Inferior parietal cortex (tissue), 1 donor: ENCODE results near the gene PLEKHA5.
"Not testable (repeated sequence)": the region's sequence is repeated elsewhere in the genome, so short reads cannot be mapped to it uniquely, and the experiment has no call there.

ENCODE experiments used
- DNase-seq: peaks from one replicate; pipeline ENCODE4 v3.0.0-alpha.2; 2016; ENCODE audit errors: extremely low spot score

The PLEKHA5 gene

GRCh38 chr12:19278407-19278806 lies 148.9 kb downstream of the PLEKHA5 start:
- DNase-seq, result no peak

GRCh38 chr12:19282133-19282699 lies 152.7 kb downstream of the PLEKHA5 start:
- no peak for DNase-seq

DNA sequence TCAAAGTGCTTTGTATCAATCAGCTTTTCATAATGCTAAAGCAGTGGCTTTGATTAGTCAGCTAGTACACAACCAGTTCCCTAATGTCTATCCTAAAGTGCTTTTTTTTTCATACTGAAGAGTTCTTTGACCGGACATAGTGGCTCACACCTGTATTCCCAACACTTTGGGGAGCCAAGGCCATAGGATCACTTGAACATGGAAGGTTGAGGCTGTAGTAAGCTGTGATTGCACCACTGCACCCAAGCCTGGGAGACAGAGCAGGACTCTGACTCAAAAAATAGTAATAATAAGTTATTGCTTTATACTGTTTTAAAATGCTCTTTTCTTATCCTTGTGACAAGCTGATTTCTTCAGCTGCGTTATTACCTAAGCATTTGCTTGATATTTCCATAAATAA lies 155.1 kb downstream of the PLEKHA5 start:
- DNase-seq, result no peak

DNA sequence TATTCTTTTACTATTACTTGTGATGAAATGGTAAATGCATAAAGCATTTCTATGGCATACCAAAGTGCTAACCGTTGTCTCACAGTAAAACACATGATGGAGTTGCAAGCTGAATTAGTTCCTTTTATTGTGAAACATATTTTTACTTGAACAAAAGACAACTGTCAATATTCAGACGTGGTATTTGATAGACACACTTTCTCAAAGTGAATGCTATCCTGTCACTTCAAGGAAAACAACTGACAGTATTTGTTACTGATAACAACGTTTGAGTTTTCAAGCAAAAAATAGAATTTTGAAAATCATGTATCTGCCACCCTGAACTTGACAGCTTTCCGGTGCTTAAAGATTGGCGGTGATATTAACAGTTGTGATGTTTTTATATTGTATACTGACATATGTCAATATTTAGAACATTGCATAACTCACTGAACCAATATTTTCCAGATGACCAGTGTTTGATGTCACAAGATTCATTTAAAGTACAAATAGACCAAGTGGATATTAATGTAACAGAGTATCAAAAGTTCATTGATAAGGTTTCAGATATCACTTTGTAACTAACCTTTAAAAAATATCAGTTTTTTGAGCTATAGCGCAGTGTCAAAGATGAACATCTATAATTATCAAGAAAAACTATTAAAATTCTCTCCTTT lies 156.4 kb downstream of the PLEKHA5 start:
- no peak for DNase-seq

DNA sequence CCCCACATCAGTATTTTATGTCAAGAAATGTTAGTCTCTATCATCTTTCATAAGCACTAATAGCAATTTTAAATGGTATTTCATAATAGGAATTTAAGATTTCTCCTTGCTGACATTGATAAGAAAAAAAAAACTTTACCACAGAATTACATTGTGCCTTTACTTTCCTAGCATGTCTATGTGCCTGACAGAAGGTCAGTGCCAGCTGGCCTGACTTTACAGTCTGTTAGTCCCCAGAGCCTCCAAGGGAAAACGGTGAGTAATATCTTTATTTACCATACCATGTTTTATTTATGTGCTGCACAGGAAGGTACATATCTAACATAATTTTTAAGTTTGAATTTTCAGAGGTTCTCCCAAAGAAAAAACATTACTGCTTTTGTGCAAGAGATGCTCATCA lies 157.8 kb downstream of the PLEKHA5 start:
- no peak for DNase-seq

- no peak for DNase-seq
Observed at GRCh38 chr12:19288161-19288560, 158.6 kb downstream of the PLEKHA5 start.

DNA sequence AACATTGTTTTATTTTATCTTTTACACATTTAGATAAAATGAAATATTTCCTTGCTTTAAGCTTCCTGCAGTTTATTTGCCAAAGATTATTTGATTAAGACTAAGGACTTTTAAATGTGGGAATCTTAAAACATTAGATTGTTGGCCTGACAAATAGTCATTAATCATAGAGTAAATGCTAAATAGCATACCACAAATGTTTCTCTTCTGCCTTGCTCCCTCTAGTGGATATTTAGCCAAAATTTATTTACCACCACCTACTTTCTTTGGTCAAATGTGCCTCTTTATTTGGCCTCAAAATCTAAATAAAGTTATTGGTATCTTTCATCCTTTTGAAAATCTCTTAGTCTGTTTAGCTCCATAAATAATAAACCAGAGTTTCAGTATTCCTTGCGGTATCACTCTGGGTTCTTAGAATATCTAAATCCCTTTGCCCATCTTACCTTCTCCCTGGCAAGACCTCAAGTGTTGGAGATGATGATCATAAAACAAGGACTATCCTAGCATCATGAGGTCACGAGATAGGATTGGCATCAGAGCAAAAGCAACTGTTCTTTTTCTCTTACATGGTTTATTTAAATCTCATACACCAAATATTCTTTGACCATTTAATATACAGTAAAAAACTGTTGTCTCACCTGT lies 159.2 kb downstream of the PLEKHA5 start:
- DNase-seq, result peak; percentile 72

DNA sequence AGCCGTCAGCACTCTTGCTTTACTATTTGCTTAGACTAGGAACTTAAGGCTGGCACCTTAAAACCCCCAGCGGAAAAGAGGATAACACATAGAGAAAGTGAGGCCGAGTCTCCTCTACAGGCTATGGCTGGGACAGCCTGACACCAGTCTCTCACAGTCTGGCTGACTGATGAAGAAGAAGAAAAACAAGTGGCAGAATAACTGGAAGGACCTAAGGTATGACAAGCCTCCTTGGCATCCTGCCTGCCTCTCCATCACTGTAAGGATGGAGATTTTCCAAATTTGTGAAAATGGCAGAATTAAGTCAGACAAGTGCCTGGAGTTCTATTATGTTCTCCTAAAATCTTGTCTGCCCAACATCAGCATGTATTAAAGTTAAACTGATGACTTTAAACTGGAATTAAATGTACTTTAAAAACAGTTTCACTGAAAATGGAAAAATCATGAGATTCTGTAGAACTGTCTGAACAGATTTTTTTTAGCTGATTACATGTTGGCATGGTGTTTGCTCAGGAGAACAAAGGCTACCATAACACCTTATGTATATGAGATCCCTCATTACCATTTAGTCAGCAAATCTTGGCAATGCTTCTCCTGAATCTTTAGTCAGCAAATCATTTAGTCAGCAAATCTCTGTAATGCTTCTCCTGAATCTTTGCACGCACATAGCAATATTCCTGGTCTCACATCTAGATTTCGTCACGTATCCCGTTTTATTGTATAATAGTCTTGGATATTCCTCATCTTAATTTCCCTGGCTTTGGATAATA lies 169.5 kb downstream of the PLEKHA5 start:
- DNase-seq, result peak; percentile 57

- peak; percentile 44 for DNase-seq
Observed at GRCh38 chr12:19299765-19300164, 170.2 kb downstream of the PLEKHA5 start.

DNA sequence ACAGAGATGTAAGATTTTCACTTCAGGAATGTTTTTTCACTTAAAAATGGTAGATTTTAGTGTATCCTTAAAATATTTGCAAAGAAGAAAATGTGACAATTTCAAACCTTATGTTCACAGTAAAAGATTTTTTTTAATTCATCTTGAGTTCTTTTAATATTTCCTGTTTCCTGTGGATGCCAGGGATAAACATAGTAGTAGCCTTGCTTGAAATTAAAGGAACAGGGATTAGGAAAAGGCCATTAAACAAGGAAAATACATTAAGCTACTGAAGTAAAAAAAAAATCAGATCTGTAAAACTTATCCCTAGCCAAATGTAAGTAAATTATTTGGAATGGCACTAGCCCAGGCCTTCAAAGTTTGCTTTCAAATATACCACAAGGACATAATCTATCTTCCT lies 171.7 kb downstream of the PLEKHA5 start:
- no peak for DNase-seq

DNA sequence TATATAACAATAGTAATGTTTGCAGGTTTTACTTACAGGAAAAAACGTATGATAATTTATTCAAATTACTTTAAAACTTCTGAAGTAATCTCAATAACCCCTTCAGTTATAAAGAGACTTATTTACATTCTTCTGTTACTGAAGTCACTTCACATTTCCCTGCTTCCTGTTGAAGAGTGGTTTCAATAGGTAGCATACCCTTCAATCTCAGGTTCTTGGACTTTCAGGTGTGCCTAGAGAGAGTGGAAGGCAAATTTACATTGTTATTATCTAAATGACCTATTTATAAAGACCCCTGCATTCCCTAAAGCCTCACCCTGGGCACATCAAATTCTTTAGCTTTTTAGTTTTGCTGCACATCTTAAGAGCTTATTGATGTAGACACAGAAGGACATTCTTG lies 172.2 kb downstream of the PLEKHA5 start:
- no peak for DNase-seq

GRCh38 chr12:19302100-19302640 lies 172.6 kb downstream of the PLEKHA5 start:
- no peak for DNase-seq

DNA sequence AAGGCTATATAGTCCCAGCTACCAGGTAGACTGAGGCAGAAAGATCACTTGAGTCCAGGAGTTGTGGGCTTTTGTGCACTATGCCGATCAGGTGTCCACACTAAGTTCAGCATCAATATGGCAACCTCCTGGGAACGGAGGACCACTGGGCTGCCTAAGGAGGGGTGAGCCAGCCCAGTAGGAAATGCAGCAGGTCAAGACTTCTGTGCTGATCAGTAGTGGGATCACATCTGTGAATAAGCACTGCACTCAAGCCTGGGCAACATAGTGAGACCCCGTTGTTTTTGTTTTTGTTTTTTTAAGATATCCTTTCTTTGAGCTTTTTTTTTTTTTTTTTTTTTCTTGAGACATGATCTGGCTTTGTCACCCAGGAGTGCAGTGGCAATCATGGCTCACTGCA lies 174.0 kb downstream of the PLEKHA5 start:
- DNase-seq, result no peak

GRCh38 chr12:19304149-19304750 lies 174.7 kb downstream of the PLEKHA5 start:
- no peak for DNase-seq

DNA sequence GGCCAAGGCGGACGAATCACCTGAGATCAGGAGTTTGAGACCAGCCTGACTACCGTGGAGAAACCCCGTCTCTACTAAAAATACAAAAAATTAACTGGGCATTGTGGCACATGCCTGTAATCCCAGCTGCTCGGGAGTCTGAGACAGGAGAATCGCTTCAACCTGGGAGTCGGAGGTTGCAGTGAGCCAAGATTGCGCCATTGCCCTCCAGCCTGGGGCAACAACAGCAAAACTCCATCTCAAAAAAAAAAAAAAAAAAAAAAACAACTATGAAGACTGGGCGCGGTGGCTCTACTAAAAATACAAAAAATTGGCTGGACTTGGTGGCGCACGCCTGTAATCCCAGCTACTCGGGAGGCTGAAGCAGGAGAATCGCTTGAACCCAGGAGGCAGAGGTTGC lies 176.1 kb downstream of the PLEKHA5 start:
- DNase-seq, result not testable (repeated sequence)

DNA sequence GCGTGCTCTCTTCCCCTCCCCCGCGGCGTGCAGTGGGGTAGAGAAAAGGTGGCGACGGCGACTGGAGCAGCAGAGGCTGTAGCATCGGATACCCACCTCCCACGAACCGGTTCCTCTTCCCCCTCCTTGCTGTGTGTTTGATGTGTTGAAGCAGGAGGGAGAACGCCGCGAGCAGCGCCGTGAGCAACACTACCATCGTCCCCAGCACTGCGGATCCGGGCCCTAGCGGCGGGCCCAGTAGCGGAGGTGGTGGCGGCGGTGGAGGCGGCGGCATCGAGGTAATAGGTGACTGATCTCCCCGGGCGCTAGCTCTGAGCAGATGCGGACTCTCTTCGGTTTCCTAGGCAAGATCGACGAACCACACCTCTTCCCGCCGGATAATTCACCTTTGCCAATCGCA lies 176.8 kb downstream of the PLEKHA5 start:
- DNase-seq, result no peak

DNA sequence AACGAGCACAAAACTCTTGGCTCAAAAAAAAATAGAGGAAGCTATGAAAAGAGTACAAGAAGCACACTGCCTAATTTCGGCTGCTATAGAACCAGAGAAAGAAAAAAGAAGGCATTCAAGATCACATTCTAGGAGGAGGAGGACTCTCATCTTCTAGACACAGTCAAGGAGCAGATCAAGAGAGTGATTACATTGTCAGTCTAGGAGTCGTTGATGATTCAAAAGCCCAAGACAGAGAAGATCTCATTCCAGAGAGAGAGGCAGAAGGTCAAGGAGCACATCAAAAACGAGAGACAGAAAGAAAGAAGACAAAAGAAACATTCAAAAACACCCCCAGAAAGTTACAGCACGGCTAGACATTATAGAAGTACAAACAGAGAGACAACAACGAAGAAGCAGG lies 177.9 kb downstream of the PLEKHA5 start:
- DNase-seq, result no peak

DNA sequence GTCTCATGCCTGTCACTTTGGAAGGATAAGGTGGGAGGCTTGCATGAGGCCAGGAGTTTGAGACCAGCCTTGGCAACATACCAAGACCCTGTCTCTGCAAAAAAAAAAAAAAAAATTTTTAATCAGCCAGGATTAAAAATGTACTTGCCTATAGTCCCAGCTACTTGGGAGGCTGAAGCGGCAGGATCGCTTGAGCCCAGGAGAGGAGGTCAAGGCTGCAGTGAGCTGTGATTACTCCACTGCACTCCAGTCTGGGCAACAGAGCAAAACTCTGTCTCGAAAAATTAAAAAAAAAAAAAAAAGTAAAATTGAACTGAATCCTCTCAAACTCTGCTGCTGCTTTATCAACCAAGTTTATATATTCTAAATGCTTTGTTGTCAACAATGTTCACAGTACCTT lies 181.6 kb downstream of the PLEKHA5 start:
- no peak for DNase-seq

DNA sequence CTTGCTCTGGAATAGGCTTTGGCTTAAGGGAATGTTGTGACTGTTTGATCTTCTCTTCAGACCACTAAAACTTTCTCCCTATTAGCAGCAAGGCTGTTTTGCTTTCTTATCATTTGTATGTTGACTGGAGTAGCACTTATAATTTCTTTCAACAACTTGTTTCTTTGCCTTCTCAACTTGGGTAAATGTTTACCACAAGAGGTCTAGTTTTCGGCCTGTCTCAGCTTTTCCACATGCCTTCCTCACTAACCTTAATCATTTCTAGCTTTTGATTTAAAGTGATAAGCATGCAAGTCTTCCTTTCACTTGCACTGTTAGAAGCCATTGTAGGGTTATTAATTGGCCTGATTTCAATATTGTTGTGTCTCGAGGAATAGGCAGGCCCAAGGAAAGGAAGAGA lies 183.1 kb downstream of the PLEKHA5 start:
- DNase-seq, result no peak

GRCh38 chr12:19316425-19316824 lies 186.9 kb downstream of the PLEKHA5 start:
- no peak for DNase-seq

- DNase-seq, result no peak
Observed at GRCh38 chr12:19322376-19322775, 192.8 kb downstream of the PLEKHA5 start.

DNA sequence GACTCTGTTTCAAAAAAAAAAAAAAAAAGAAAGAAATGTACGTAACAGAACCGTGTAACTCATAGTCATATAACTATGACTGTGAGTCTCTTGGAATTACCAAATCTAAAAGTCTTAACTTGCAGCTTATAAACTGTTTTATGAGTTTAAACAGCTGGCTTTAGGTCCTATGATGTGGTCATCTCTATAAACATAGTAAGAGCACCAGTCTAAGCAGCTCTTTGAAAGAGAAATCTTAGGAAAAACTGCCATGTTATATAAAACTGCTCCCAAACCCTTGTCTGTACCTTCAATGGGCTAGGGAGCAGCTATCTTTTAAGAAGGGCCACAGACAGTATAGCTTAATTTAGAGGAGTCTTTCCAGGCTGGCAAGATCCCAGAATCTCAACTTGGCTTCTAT lies 194.3 kb downstream of the PLEKHA5 start:
- no peak for DNase-seq
